Measurements from ENCODE around the gene NSG2. TPM values are rescaled to one million over a fixed set of nuclear protein-coding genes. Genes with fewer than 3 reads are reported as not detected.

Gene NSG2
- total RNA-seq, 1 donor, result not detected

GRCh38 chr5:174003795-174004194 lies 41.7 kb upstream of the NSG2 start:
- no peaks in the 10 kb centered on the region for H3K9me3 ChIP-seq (ENCODE audit: low read depth, low read length)
- H3K27me3 ChIP-seq (ENCODE audit: insufficient read depth, low read length), result peaks cover 4% of the 10 kb centered on the region
- H3K79me2 ChIP-seq (ENCODE audit: insufficient read depth, low read length), result no peaks in the 10 kb centered on the region
- no peak for DNase-seq (ENCODE audit: insufficient read length, low spot score, missing footprints)
- H3K4me3 ChIP-seq (ENCODE audit: insufficient read depth, low read length), result no peak overlapping the region
- H3K4me2 ChIP-seq (ENCODE audit: insufficient read depth, low read length), result no peak overlapping the region
- no peak for TF ChIP-seq CTCF (IDR thresholded peaks at IDR 0.05; ENCODE audit: extremely low read depth, low read depth, low read length)
- no peaks in the 10 kb centered on the region for H4K20me1 ChIP-seq (ENCODE audit: insufficient read depth, low read length)
- H3K36me3 ChIP-seq (ENCODE audit: insufficient read depth, low read length), result no peaks in the 10 kb centered on the region
- no peaks in the 10 kb centered on the region for H3K4me1 ChIP-seq (ENCODE audit: insufficient read depth, low read length)
- no peak overlapping the region for H2AFZ ChIP-seq (ENCODE audit: low read length)
- no peak overlapping the region for H3K27ac ChIP-seq (ENCODE audit: low read depth, low read length)

DNA sequence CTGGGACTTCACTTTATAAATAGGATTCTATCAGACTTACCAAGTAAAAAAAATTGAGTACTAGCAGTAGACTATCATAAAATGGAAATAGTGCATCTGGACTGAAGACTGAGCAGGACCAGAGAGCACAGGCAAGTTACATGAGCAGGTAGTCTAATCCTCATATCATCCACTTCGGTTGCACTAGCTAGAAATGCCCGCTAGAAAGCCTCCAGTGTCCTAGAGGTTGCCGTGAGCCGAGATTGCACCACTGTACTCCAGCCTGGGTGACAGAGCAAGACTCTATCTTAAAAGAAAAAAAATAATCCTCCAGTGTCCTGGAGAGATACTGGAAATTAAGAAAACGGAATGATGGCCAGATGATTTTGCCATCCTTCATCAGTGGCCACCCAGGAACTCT lies 36.6 kb upstream of the NSG2 start:
- no peak overlapping the region for H3K27ac ChIP-seq (ENCODE audit: low read depth, low read length)
- no peaks in the 10 kb centered on the region for H3K4me1 ChIP-seq (ENCODE audit: insufficient read depth, low read length)
- no peak overlapping the region for H2AFZ ChIP-seq (ENCODE audit: low read length)
- H3K9me3 ChIP-seq (ENCODE audit: low read depth, low read length), result no peaks in the 10 kb centered on the region
- H3K4me2 ChIP-seq (ENCODE audit: insufficient read depth, low read length), result no peak overlapping the region
- no peaks in the 10 kb centered on the region for H4K20me1 ChIP-seq (ENCODE audit: insufficient read depth, low read length)
- H3K27me3 ChIP-seq (ENCODE audit: insufficient read depth, low read length), result peaks cover 4% of the 10 kb centered on the region
- no peak overlapping the region for H3K4me3 ChIP-seq (ENCODE audit: insufficient read depth, low read length)
- DNase-seq (ENCODE audit: insufficient read length, low spot score, missing footprints), result no peak
- H3K79me2 ChIP-seq (ENCODE audit: insufficient read depth, low read length), result no peaks in the 10 kb centered on the region
- no peak for TF ChIP-seq CTCF (IDR thresholded peaks at IDR 0.05; ENCODE audit: extremely low read depth, low read depth, low read length)
- no peaks in the 10 kb centered on the region for H3K36me3 ChIP-seq (ENCODE audit: insufficient read depth, low read length)

- Histone ChIP-seq H2AFZ (ENCODE audit: low read length) (no peak overlapping the region), H3K9me3 (ENCODE audit: low read depth, low read length) (no peaks in the 10 kb centered on the region), H3K27me3 (ENCODE audit: insufficient read depth, low read length) (peaks cover 4% of the 10 kb centered on the region), H3K4me2 (ENCODE audit: insufficient read depth, low read length) (no peak overlapping the region), H3K4me3 (ENCODE audit: insufficient read depth, low read length) (no peak overlapping the region), H4K20me1 (ENCODE audit: insufficient read depth, low read length) (no peaks in the 10 kb centered on the region), H3K36me3 (ENCODE audit: insufficient read depth, low read length) (no peaks in the 10 kb centered on the region), H3K27ac (ENCODE audit: low read depth, low read length) (no peak overlapping the region), H3K79me2 (ENCODE audit: insufficient read depth, low read length) (no peaks in the 10 kb centered on the region), H3K4me1 (ENCODE audit: insufficient read depth, low read length) (no peaks in the 10 kb centered on the region)
- no peak for TF ChIP-seq CTCF (IDR thresholded peaks at IDR 0.05; ENCODE audit: extremely low read depth, low read depth, low read length)
- DNase-seq (ENCODE audit: insufficient read length, low spot score, missing footprints), result no peak
Observed at GRCh38 chr5:174010365-174010764, 35.1 kb upstream of the NSG2 start.

- H4K20me1 ChIP-seq (ENCODE audit: insufficient read depth, low read length), result no peaks in the 10 kb centered on the region
- no peak overlapping the region for H3K4me3 ChIP-seq (ENCODE audit: insufficient read depth, low read length)
- DNase-seq (ENCODE audit: insufficient read length, low spot score, missing footprints), result no peak
- H3K4me2 ChIP-seq (ENCODE audit: insufficient read depth, low read length), result no peak overlapping the region
- no peaks in the 10 kb centered on the region for H3K36me3 ChIP-seq (ENCODE audit: insufficient read depth, low read length)
- no peak for TF ChIP-seq CTCF (IDR thresholded peaks at IDR 0.05; ENCODE audit: extremely low read depth, low read depth, low read length)
- H3K9me3 ChIP-seq (ENCODE audit: low read depth, low read length), result no peaks in the 10 kb centered on the region
- H3K27me3 ChIP-seq (ENCODE audit: insufficient read depth, low read length), result no peaks in the 10 kb centered on the region
- no peak overlapping the region for H2AFZ ChIP-seq (ENCODE audit: low read length)
- H3K4me1 ChIP-seq (ENCODE audit: insufficient read depth, low read length), result no peaks in the 10 kb centered on the region
- H3K79me2 ChIP-seq (ENCODE audit: insufficient read depth, low read length), result no peaks in the 10 kb centered on the region
- H3K27ac ChIP-seq (ENCODE audit: low read depth, low read length), result no peak overlapping the region
Observed at GRCh38 chr5:174011441-174011840, 34.1 kb upstream of the NSG2 start.

Measured in osteoblast (primary cell).